ENCODE data around the gene KCTD16. TPM values are rescaled to one million over a fixed set of nuclear protein-coding genes. Genes with fewer than 3 reads are reported as not detected.

KCTD16 gene
- total RNA-seq, 1 experiment from 2014 or later, result 0.64 TPM

DNA sequence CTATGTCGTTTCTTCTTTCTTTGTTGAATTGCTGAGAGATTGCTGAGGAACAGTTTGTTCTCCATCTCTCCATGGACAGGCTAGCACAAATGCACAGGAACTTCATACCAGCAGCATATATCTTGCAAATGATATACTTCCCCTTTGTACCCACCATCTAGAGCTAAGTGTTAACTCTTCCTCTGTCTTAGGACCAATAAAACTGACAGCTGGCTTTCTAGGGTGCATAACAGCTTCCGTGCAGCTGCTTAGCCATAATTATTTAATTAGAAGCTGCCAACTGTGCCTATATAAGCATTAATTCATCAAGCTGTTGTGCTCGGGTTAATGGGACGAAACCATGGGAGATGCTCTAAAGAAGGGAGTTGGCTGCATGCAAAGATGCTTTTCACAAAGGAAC, 38.7 kb downstream of the KCTD16 start:
- H3K9me3 ChIP-seq (ENCODE audit: control insufficient read depth in 1 of 2, insufficient read depth in 1 of 2, low read depth in 1 of 2, low read length in 2 of 2), result no peaks in the 10 kb centered on the region
- peaks cover 58% of the 10 kb centered on the region for H3K27me3 ChIP-seq (ENCODE audit: insufficient read depth, low read length)
- no TSS peak for BruUV-seq (replicated peaks)
- RAD21 ChIA-PET (ENCODE audit: low non-redundant PET in 1 of 2, low total read pairs in 2 of 2, uncharacterized antibody in 2 of 2, unreplicated experiment in 2 of 2), result no interaction called here
- no peak overlapping the region for H3K4me3 ChIP-seq (replicated peaks in 1 of 2; ENCODE audit: low read depth in 1 of 2, low read length in 2 of 2)
- no peak overlapping the region for H3K9ac ChIP-seq (ENCODE audit: low read length)
- DNase-seq (ENCODE audit: low read depth, low spot score) (no peak), ATAC-seq (no peak)
- POLR2A ChIA-PET, result no interaction called here
- intact Hi-C loops (cut with micrococcal nuclease), result loop anchor here (10.0 kb wide), 1 partner anchor 1475 kb away; no protein-coding TSS in a partner anchor
- no peaks in the 10 kb centered on the region for H3K4me1 ChIP-seq (ENCODE audit: control insufficient read depth in 1 of 2, insufficient read depth in 2 of 2, low read length in 2 of 2)
- no peaks in the 10 kb centered on the region for H3K36me3 ChIP-seq (ENCODE audit: control insufficient read depth in 1 of 2, insufficient read depth in 2 of 2, low read length in 2 of 2)
- no peaks in the 10 kb centered on the region for H3K79me2 ChIP-seq (ENCODE audit: insufficient read depth, low read length)
- H4K20me1 ChIP-seq (ENCODE audit: insufficient read depth), result 0 out of 2 replicates have a peak, but pooled peaks cover 3% of the 10 kb centered on the region
- no peak overlapping the region for H2AFZ ChIP-seq (ENCODE audit: low read depth, low read length, poor library complexity, severe bottlenecking)
- no peak overlapping the region for H3K4me2 ChIP-seq (ENCODE audit: low read length)
- TF ChIP-seq SIN3A (IDR thresholded peaks at IDR 0.05; ENCODE audit: low read depth) (no peak), POLR2AphosphoS5 (IDR thresholded peaks at IDR 0.05; ENCODE audit: low read depth, low read length) (no peak), POLR2A (IDR thresholded peaks at IDR 0.05; ENCODE audit: borderline replicate concordance, extremely low read depth, insufficient read depth, insufficient read length) (no peak), CBX3 (IDR thresholded peaks at IDR 0.05; ENCODE audit: low read depth) (no peak), CEBPB (IDR thresholded peaks at IDR 0.05; ENCODE audit: low read depth) (no peak), JUND (IDR thresholded peaks at IDR 0.05) (no peak), ZFX (IDR thresholded peaks at IDR 0.05) (no peak), EZH2phosphoT487 (IDR thresholded peaks at IDR 0.05; ENCODE audit: borderline replicate concordance) (no peak), RAD21 (IDR thresholded peaks at IDR 0.05; ENCODE audit: low read depth) (no peak), ZNF274 (IDR thresholded peaks at IDR 0.05; ENCODE audit: low read depth, low read length) (no peak), ELF1 (IDR thresholded peaks at IDR 0.05; ENCODE audit: borderline replicate concordance, low read depth) (no peak), EGR1 (IDR thresholded peaks at IDR 0.05; ENCODE audit: low read depth) (no peak), FOSL1 (IDR thresholded peaks at IDR 0.05; ENCODE audit: low read depth) (no peak), EZH2 (IDR thresholded peaks at IDR 0.05) (no peak)
- TF ChIP-seq, protein P1, sequence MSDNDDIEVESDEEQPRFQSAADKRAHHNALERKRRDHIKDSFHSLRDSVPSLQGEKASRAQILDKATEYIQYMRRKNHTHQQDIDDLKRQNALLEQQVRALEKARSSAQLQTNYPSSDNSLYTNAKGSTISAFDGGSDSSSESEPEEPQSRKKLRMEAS (IDR thresholded peaks at IDR 0.05), result no peak
- TF ChIP-seq, protein P2, sequence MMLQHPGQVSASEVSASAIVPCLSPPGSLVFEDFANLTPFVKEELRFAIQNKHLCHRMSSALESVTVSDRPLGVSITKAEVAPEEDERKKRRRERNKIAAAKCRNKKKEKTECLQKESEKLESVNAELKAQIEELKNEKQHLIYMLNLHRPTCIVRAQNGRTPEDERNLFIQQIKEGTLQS (IDR thresholded peaks at IDR 0.05), result no peak
- no peaks in the 10 kb centered on the region for H3K9me2 ChIP-seq (ENCODE audit: insufficient read depth)
- no peak overlapping the region for H3K27ac ChIP-seq (ENCODE audit: low read depth, low read length)
- CTCF ChIA-PET, result no interaction called here

Data from HCT116 (cell line).